ENCODE measurements around the gene SACM1L.
"Not testable (repeated sequence)": the region's sequence is repeated elsewhere in the genome, so short reads cannot be mapped to it uniquely, and the experiment has no call there.

Gene SACM1L

DNA sequence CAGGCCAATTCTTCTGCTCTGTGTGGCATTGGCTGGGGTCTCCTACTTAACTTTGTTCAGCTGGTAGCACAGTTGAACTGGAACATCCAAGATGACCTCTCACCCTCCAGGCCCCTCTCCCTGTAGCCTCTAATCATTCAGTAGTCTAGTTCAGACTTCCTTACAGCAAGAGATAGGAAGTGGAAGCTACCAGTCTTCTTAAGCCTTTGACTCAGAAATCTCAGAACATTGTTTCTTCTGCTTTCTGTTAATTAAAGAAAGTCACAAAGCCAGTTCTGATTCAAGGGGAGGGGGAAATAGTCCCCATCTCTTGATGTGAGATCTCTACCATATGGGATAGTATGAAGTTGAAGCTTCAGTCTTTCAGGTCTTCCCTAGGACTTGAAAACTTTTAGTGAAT, 18.8 kb upstream of the SACM1L start:
- DNase-seq, result peak; percentile 50

DNA sequence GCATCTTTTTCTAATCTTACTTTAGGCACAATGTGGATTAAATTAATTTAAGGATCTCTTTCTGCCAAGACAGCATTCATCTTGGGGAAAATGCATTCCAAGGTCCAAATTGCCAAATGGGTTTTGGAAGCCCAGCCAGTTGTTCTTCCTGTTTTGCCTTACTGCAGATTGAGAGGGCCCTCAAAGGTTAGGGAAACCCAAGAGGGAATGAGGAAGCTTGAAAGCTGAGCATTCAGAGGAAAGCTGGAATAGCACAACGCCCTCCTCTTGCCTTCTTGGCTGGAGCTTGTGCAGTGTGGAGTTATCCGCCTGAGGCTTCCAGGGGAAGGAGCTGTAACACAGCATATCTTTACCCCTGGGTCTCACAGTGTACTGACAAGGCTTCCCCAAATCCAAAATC, 18.2 kb upstream of the SACM1L start:
- DNase-seq, result peak; percentile 63

DNA sequence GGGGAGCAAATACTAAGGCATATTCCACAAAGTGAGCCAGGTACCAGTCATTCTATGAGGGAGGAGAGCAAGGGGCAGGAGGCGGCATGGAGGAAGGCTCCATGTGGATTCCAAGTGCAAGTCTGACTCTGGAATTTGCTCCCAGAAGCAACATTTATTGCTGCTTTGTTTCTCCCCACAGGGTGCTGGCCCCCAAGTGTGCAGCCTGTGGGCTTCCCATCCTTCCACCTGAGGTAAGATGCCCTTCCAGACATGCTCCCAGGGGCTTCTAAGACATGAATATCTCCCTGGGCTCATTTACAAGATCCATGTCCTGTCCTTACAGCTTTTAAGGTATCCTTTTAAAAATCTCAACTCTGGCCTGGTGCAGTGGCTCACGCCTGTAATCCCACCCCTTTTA, 15.9 kb upstream of the SACM1L start:
- no peak for DNase-seq

DNA sequence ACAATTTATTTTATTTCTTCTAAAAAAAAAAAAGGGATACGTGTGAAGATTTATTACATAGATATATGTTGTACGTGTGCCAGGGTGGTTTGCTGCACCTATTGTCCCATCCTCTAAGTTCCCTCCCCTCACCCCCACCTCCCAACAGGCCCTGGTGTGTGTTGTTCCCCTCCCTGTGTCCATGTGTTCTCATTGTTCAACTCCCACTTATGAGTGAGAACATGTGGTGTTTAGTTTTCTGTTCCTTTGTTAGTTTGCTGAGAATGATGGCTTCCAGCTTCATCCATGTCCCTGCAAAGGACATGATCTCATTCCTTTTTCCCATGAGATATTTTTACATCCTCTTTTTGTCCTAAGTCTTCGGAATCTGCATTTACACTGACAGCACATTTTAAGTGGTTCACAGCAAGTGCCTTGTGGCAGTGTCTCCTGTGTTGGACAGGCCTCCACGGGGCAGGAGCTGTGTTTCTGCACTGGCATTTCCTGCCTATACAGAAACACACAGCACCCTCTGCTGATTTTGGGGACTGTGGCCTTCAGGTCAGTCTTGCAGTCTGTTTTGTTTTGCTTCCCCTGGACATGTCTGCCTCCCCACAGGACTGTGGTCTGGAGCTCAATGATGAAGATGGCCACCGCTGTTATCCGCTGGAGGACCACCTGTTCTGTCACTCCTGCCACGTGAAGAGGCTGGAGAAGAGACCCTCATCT, 12.7 kb upstream of the SACM1L start:
- peak; percentile 37 for DNase-seq

DNA sequence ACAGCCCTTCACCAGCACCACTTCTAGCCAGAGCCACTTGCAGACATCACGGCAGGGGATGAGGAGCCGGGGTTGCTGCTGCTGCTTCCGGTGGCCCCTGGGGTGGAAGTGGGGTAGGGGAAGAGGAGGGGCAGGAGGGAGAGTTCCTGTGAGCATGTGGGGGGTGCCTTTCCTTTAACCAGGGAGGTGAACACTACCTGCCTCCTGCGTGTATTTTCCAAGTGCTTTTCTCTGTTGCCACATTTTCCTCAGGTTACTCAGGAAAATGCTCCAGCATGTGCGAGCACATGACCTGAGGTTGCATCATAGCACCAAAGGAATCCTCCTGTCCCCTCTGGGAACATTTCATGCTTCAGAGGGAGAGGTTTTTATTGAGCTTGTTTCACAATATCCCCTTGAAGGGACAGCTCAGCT, 12.2 kb upstream of the SACM1L start:
- no peak for DNase-seq

DNA sequence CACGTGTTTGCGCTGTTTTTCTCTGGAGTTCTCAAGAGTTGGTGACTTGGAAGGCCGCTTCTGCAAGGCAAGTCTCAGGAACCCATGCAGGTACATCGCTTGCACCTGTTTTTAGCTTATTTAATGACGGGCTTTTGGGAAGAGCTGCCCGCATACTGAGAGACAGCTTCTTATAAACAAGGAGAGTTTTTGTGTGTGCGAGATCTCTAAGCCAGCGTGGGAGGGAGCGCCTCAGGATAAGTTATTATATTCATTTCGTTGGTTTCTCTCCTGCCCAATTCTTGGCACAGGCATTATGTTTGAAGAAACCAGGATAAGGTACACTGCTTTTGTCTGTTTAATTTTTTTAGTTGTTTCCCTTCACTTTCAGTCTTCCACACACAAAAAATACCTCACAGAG, 11.4 kb upstream of the SACM1L start:
- no peak for DNase-seq

DNA sequence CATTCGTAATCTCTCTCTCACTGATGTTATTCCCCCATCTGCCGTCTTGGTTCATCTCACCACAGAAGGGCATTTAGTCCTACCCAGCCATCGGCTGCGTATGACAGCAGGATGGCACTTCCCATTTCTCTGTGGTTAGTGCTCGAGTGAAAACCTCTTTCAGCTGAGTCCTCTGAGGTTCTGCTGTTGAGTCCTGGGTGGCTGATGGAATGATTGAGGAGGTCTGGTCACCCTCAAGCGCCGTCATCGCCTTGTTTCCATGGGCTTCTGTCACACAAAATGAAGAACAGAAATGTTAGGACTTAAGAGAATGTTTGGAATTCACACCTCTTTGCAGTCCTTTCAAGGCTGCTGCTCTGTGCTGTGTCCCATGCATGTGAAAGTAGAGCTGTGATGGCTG, 9.4 kb upstream of the SACM1L start:
- DNase-seq, result peak; percentile 87

DNA sequence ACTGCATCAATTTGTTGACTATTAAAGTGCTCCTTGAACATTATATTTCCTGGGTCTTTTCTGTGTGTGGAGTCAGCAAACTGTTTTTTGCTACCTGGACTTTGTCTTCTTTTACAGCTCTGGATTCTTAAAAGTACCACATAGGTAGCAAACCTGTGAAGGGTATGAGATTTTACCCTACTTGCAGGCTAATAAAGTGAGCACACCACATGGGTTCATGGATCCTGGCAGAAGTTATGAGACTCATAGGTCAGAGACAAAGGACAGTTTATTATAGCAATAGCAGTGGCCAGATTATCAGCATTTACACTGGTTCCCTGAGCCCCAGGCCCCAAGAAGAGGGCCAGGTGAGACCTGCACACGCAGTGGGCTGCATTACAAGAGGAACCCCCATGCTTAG, 8.0 kb upstream of the SACM1L start:
- DNase-seq, result no peak

DNA sequence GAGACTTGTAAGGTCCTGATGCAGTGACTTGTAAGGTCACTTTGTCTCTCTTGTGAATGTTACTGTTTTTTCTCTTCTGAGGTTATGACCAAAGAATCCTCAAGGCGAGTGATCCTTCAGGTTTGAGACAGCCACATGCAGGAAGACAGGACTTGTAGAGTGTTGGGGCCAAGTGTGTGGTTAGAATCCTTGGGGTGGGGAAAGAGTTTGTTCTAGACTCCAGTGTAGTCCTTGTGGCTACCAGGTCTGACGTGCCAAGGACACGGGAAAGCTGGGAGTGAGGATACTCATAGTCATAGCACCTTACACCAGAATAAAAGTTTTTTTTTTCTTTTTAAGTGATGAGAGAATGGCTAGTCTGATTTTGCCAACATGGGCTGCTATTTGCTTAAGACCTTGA, 7.3 kb upstream of the SACM1L start:
- DNase-seq, result no peak

DNA sequence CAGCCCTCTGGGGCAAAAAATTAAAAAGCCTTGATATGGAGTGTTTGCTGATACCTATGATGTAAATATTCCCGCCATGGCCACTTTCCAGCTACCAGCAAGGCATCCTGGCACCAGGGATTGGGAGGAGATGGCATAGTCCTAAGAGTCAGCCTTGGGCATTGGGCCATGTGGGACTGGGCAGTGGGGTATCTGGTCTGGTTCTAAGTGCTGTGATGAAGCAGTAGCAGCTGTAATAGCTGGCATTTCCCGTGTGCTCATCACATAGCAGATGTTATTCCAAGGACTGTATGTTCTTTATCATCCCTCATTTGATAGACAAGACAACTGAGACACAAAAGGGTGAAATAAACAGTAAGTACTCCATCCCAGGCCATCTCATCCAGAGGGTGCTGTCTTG, 6.9 kb upstream of the SACM1L start:
- no peak for DNase-seq

DNA sequence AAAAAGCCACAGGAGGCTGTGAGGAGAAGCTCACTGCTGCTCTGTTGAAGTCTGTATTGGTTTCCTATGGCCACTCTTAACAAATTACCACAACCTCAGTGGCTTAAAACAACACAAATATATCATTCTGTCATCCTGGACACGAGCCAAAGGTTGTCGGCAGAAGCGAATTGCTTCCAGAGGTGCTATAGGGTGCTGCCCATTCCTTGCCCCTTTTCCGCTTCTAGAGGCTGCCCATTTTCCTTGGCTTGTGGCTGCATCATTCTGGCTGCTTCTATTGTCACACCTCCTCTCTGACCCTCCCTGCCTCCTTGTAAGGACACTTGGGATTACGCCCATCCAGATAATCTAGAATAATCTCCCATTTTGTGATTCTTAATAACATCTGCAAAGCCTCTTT, 6.4 kb upstream of the SACM1L start:
- DNase-seq, result no peak

DNA sequence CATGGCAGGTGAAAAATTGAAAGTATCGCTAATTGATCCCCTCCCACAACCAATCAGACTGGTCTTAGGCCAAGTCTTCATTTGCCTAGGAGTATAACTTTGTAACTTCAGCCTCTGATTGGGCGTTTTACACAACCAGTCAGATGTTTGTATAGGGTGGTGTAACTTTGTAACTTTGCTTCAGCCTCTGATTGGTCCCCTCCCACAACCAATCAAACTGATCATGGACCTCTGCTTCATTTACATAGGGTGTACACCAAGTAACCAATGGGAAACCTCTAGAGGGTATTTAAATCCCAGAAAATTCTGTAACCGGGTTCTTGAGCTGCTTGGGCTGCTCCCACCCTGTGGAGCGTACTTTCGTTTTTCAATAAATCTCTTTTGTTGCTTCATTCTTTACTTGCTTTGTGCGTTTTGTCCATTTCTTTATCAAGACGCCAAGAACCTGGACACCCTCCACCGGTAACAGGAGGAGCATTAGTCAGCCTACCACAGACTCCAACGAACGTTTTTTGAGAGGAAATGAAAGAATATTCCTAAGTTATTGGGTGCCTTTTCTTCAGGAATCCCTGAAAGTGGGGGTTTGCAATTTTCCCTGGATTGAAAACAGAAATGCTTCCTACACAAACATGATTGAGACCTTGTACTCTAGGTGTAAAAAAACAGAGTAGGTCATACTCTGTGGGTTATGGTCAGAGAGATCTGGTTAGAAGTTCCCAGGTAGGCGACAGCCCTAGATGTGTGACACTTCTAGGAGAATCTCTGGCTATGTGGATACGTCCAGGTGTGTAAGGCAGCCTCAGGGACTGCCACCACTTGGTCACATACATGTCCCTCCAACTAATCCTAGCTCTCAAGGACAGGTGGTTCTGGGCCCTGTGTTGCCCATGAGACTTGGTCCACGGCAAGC, 5.5 kb upstream of the SACM1L start:
- no peak for DNase-seq

DNA sequence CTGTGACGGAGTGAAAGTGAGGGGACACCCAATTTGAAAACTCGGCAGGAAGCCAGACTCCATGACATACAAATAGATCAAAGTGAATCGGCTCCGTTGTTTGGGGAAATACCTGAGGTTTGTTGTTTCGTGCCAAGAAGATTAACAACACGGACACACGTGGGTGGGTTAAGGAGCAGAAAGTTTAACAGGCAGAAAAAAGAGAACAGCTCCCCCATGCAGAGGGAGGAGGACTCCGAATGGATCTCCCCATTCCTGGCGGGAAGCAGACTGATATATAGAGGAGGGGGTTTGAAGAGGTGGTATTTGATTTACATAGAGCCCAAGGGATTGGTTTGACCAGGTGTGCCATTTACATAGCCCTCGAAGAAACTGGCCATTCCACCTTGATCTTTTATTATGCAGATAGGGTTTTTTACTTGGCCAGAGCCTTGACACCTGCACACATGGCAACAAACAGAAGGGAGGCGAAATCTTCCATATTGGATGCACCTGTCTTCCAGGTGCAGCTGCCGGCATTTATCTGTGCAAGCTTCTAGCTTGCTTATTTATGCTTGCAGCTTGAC, 4.8 kb upstream of the SACM1L start:
- DNase-seq, result no peak

DNA sequence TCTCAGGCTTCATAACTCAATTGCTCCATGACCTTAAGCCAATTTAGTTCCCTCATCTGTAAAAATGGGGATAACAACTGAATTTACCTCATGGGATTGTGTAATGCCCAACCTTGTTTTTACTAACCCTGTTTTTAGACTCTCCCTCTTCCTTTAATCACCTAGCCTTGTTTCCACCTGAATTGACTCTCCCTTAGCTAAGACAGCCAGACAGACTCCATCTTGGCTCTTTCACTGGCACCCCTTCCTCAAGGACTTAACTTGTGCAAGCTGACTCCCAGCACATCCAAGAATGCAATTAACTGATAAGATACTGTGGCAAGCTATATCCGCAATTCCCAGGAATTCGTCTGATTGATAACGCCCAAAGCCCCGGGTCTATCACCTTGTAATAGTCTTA, 3.5 kb upstream of the SACM1L start:
- DNase-seq, result not testable (repeated sequence)

DNA sequence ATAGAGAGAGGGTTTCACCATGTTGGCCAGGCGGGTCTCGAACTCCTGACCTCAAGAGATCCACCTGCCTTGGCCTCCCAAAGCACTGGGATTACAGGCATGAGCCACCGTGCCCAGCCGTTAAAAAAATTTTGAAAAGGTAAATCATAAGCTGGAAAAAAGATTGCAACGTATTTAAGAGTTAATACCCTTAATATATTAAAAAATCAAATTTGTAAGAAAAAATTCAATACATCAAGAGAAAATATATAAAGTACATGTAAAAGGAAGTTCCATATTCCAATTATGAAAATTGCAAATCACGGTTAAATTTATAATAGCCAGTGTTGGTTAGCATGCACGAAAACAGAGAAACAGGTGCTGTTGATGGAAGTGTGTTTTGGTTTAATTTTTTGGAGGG, 2.3 kb upstream of the SACM1L start:
- no peak for DNase-seq

DNA sequence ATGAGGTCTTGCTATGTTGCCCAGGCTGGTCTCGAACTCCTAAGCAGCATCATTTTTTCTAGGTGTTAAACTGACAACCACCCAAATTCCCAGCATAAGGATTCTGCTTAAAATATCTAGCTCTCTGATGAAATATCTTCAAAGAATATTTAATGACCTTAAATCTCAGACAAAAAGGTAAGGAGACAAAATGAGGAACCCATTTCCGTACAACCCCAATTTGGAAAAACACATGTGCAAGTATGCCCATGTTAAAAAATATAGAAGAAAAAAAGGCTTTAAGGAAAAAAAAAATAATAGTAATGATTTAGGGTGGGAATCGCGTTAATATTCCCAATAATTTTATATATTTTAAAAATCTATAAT, 1.4 kb upstream of the SACM1L start:
- DNase-seq, result no peak

DNA sequence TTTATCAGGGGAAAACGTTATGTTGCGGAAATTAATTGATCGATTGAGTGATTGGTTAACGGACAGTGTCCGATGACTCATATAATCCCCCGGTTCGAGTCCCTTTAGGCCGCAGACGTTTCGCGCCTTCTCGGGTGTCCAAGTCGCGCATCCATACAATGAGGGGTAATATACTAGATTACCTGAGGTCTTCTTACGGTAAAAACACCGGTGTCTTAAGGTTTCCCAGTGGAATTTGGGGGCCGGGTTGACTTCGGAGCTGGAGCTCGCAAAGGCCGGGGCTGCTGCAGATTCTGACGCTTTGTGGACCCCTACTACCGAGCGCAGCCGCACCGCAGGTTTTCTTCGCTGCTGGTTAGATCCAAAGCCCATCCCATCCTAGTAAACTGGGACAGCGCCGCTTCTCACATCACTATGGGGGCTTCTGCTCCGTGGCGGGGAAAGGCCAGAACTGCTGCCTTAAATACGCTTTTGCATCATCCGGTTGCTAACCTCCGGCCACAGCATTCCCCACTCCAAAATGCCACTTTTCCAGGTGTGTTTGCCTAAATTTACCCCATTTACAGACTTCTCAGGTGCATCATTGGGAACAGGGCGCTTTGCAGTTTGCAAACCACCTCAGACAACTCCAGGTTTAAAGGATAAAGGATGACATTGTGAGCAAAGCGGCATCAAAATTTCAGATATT, 858 bp upstream of the SACM1L start:
- DNase-seq, result no peak

DNA sequence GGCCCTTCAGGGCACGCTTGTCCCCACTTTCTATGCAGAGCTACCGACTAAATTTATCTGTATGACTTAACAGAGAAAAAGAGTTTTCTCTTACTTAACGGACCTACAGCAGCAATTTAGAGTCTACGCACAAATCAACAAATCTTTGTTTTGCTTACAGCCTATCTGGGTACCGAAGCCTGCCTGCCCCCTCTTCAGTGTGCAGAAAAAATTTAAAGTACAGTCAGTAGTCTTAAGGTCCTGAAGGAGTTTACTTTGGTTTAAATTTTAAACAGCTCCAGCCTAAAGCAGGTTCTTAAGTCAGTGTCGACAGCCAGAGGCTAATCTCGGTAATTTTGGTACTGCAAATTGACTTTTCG, 570 bp downstream of the SACM1L start:
- DNase-seq, result no peak

DNA sequence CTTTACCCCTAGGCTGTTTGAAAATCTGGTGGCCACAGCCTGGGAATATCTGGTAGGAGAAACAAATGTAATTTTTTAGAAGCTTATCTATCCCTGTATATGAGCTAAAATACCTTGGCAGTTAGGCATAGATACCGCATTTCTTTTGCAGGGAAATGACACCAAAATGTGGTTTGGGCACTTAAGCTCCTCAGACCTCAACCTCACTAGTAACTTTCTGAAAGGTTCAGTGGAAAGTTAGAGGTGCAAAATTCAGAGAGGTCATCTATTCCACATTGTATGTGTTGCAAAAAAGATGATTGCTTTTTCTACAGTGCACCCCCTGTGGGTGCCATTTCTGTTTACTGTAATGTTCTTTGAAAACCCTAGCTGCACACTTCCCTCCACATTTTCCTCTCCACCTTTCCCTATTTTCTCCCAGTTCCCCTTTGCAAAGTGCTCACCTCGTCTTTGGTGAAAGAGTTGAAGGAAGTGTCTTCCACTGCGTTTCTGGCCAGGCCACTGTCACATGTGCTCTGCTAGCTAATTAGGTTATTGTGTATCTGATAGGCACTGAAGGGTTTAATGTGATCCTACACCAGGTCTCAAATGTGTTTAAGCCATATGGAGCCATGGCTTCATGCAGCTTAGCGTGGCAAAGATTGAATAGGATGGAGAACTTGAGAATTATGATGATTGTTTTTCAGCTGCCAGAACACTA, 1.3 kb downstream of the SACM1L start:
- no peak for DNase-seq

DNA sequence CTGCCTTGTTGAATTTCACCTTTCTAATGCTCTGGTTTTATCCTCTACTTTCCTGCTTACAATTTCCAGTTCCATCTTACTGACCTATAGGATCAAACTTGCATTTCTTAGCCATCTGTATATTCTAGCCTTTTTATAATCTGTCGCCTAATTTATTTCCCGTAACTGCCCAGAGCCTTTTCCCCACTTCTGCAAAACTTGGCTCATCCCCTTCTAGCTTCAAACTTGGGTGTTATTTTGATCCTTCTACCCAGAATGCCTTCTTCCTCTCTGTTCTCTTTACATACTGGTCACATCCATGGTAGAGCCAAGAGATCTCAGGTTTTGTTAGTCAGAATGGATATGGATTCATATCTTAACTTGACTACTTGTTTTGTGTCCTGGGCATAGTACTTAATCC, 2.6 kb downstream of the SACM1L start:
- peak; percentile 48 for DNase-seq

DNA sequence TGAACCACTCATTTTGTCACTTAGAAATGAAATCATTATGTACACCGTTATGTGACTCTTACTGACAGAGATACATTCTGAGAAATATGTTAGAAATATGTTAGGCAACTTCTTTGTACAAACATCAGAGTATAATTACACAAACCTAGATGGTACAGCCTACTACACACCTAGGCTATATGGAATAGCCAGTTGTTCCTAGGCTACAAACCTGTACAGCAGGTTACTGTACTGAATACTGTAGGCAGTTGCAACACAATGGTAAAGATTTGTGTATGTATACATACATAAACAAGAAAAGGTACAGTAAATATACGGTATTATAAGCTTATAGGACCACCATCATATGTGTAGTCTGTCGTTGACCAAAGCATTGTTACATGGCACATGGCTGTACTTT, 3.7 kb downstream of the SACM1L start:
- DNase-seq, result no peak

DNA sequence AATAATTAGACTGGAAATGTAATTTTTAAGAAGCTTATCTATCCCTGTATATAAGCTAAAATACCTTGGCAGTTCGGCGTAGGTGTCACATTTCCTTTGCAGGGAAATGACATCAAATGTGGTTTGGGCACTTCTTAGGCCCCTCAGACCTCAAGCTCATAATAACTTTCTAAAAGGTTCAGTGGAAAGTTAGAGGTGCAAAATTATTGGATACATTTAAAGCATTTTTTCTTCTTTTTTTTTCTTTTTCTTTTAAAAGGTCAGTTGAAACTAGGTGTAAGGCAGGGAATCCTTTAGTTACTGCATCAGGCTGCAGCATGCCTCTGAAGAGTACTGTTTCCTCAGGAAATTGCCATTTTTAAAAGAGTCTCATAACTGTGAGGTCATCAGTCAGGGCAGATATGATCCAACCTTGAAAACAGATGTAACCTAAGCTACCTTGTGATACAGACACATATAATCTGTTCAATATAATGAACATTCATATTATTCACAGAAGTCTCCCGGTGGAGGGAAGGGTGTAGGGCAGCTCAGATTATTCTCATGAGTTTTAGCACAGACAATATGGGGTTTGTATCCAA, 4.8 kb downstream of the SACM1L start:
- no peak for DNase-seq

DNA sequence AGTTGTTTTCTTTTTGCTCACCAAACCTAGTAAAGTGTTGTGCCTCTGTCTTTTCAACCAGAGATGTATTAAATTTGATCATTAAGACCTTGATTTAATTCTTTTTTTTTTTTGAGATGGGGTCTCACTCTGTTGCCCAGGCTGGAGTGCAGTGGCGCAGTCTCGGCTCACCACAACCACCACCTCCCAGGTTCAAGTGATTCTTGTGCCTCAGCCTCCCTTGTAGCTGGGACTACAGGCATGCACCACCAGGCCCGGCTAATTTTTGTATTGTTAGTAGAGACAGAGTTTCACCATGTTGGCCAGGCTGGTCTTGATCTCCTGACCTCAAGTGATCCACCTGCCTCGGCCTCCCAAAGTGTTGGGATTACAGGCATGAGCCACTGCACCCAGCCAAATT, 6.0 kb downstream of the SACM1L start:
- DNase-seq, result not testable (repeated sequence)

All from suppressor macrophage treated with lipopolysaccharide for 4 hours (primary cell).